T-helper 2 cell treated with Interferon-gamma antibody and Interleukin-4, amounts not matched to agents 100 ng/mL and 5 ng/mL, for 36 hours (primary cell): ENCODE results near the gene SYNGR1. TPM values are rescaled to one million over a fixed set of nuclear protein-coding genes. Genes with fewer than 3 reads are reported as not detected.

Experiments
- intact Hi-C: fragments of 100-400 bp; cut with micrococcal nuclease; formaldehyde crosslinking; loops from one replicate; pipeline ENCODE4 v1.15.1; 2023
- total RNA-seq: library from RNA; stranded (reverse); gene quantifications from 2 replicates; pipeline ENCODE4 v1.2.3, GENCODE V29; 2022

Gene SYNGR1
- total RNA-seq, 1 donor from 2014 or later, result 0.32 TPM

DNA sequence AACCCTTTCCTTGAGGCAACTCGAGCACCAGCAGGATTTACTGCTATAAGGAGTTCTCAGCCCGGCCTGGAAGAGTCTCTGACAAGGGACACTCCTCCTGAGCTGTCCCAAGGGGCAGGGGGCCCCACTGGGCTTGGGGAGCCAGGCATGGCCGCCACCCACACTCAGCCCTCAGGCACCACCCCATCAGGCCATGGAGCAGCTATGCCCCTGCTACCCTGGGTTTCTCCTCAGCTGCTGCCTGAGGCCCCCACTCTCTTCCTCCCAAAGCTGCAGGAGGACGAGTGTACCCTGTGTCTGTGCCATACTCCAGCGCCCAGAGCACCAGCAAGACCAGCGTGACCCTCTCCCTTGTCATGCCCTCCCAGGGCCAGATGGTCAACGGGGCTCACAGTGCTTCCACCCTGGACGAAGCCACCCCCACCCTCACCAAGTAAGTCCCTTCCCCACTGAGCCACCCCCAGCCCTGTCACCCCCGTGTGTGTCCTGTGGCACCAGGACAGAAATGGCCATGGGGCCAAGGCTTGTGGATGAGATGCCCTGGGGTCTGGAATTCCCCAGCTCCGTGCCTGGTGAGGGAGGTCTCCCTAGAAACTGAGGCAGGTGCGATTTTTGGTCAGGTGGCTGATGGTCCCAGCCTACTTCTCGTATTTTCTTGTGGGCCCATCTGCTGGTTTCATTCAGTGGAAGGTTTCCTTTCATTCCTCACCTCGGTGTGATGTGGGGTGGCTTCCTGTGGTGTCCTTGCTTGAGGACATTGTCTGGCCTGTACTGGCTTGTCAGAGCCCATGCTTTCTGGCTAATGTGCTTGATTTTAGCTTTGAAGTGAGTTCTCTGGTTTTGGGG, 78.2 kb downstream of the SYNGR1 start:
- intact Hi-C loops, result no loop called here

DNA sequence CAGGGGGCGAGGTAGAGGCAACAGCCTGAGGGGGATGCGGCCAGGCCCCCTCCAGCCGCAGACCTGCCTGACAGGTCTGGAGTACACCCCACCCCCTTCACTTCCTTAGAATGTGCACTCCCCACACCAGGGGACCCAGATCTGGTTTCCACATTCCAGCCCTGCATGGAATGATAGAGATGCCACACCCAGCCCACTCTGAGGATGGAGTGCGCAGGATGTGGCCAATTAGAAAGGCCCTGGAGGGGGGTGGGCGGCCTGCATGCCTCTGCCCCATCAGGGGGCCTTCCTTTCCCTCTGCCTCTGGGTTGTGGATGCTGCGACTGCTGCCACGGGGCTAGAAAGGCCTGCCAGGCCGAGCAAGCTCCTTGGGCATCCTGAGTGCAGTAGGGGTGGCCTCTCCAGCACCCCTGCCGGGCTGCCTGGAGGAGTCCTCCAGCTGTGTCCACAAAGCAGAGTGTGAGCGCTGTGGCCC, 78.8 kb downstream of the SYNGR1 start:
- intact Hi-C loops, result no loop called here

DNA sequence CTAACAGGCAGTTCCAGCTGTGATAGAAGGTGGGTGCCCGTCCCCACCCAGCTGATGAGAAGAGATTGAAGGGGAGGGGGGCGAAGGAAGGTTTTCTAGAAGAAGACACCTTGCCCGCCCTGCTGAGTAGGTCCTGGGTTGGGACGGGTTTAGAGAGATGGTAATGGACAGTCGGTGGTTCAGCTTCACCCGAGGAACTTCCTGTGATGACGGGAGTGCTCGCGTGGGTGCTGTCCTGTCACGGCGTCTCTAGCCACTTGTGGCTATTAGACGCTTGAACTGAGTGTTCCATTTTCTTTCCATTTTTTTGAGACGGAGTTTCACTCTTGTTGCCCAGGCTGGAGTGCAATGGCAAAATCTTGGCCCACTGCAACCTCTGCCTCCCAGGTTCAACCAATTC, 79.4 kb downstream of the SYNGR1 start:
- intact Hi-C loops, result no loop called here

GRCh38 chr22:39429916-39430575, 80.3 kb downstream of the SYNGR1 start:
- intact Hi-C loops, result no loop called here

GRCh38 chr22:39430576-39431150, 80.9 kb downstream of the SYNGR1 start:
- intact Hi-C loops, result no loop called here

- intact Hi-C loops, result no loop called here
Observed at GRCh38 chr22:39431216-39431801, 81.5 kb downstream of the SYNGR1 start.

DNA sequence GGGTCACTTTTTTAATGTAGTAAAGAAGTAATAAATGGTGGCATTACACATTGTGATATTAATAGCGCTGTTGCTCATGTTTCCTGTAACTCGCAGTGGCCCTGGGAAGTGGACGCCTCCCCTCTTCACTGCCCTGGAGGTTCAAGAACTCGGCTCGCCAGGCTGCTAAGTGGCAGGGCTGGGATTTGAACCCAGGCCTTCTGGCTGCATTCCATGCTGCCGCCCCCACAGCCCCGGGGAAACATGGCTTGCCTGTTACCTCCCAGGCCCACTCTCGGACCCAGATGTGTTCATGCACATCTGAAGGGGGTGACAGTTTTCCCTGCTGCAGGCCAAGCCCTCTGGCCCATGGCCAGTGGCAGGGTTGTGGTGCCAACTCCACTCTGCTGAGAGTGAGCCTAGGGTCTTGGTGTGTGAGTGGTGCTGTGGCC, 82.0 kb downstream of the SYNGR1 start:
- intact Hi-C loops, result no loop called here

GRCh38 chr22:39432361-39432811, 82.6 kb downstream of the SYNGR1 start:
- intact Hi-C loops, result no loop called here

DNA sequence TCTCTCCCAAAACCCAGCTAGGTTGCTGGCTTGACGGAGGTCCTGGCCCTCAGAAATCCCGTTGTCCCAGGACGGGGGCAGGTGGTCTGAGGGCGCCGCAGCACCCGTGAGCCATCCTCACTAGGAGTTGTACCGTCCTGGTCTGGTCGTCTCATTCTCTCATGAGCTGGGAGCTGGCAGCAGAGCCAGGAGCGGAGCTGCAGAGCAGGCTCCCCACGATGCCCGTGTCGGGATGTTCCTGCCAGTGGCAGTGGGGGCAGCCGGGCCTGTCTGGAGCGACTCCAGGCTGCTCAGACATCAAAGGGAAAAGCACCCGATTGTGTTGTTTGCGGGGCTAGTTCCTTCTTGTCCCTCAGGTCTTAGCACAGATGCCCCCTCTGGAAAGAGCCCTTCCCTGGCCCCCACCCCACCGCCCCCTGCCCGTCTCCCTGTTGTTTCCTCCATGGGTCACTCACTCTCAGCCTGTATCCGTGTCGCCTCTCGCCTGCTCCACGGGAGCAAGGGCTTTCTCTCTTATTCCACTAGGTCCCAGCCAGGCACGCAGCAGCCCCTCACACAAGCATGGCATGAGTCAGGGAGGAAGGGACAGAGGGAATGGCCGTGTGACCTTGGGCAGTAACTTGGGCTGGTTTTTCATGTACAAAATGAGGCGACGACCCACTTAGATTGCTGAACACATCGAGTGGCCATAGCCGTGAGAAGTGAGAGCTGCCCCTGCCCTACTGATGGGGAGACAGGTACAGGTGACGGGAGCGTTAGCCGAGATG, 83.9 kb downstream of the SYNGR1 start:
- intact Hi-C loops, result no loop called here

- intact Hi-C loops, result no loop called here
Observed at GRCh38 chr22:39434243-39434653, 84.5 kb downstream of the SYNGR1 start.

DNA sequence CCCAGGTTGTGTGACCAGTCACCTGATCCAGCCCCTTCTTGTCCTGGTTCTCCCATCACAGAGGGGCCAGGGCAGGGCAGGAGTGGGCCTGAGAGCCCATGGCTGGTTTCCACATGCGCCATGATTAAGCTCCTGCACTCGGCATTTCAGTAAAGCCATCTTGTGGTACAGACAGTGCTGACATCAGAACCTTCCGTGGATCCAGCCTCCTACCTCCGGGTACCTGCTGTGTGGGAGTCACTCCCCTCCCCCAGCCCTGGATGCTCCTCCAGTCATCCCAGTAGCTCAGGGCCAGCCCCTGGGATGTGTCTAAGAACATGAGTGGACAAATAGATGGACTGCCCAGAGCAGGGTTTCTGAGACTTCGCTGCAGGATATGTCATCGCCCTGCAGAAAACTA, 84.9 kb downstream of the SYNGR1 start:
- intact Hi-C loops, result no loop called here

Other genes with a start within 250 kb of the SYNGR1 start
- gene CBX7, start 197.3 kb upstream of the SYNGR1 start, total RNA-seq, result 10.1 and 10.5 TPM in 2 replicates
- 0.30 and 0.48 TPM in 2 replicates for gene PDGFB, start 105.0 kb upstream of the SYNGR1 start, total RNA-seq
- 1,736 and 1,740 TPM in 2 replicates for gene RPL3, start 30.4 kb upstream of the SYNGR1 start, total RNA-seq
- gene TAB1, start 49.8 kb downstream of the SYNGR1 start, total RNA-seq, result 30.8 and 33.5 TPM in 2 replicates
- gene MGAT3, start 107.0 kb downstream of the SYNGR1 start, total RNA-seq, result 1.5 and 2.1 TPM in 2 replicates
- gene MIEF1, start 152.3 kb downstream of the SYNGR1 start, total RNA-seq, result 39.4 and 41.8 TPM in 2 replicates
- 277 and 284 TPM in 2 replicates for gene ATF4, start 170.6 kb downstream of the SYNGR1 start, total RNA-seq
- 67.1 and 67.7 TPM in 2 replicates for gene RPS19BP1, start 182.8 kb downstream of the SYNGR1 start, total RNA-seq
- gene CACNA1I, start 220.8 kb downstream of the SYNGR1 start, total RNA-seq, result 3.9 and 4.0 TPM in 2 replicates